Loucy (cell line): ENCODE data around the gene PLPP1.

Experiments
- EZH2phosphoT487 ChIP-seq: fragments of 200-600 bp; IDR thresholded peaks from 2 replicates; pipeline ENCODE4 v1.6.1; 2018; ENCODE audit warnings: antibody characterized with exemption, mild to moderate bottlenecking, moderate library complexity, borderline replicate concordance
- TF ChIP-seq, protein P1 (sequence below): fragments of 200-600 bp; sonication (generic); conservative IDR thresholded peaks from 2 replicates; pipeline ENCODE4 v1.5.1; 2014; ENCODE audit warnings: mild to moderate bottlenecking, antibody characterized with exemption, low read length

DNA sequence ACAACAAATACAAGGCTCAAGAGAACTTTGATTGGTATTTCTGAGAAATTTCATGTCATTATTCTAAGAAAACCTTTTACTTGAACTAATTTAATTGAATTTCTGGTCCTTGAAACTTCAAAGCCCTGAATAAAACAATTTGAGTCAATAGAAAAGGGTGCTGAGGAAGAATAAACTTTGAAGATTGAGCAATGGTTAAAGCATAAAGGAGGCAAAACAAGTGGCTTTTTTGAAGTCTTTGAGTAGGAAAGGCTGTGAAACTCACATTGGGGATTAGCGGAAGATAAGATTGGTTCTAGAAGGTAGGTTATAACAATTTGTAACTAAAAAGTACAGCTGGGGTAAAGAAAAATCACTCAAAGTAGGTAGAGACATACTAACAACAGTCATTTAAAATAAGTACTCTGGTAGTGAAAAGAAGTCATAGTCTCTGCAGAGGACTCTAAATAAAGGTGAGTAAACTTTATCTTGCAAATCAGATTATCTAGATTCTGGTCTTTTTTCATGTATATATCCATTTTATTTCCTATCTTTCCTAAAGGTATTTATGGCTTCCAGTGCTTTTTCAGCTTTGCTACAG is 6.4 kb upstream of the PLPP1 start:
- TF ChIP-seq, protein P1, sequence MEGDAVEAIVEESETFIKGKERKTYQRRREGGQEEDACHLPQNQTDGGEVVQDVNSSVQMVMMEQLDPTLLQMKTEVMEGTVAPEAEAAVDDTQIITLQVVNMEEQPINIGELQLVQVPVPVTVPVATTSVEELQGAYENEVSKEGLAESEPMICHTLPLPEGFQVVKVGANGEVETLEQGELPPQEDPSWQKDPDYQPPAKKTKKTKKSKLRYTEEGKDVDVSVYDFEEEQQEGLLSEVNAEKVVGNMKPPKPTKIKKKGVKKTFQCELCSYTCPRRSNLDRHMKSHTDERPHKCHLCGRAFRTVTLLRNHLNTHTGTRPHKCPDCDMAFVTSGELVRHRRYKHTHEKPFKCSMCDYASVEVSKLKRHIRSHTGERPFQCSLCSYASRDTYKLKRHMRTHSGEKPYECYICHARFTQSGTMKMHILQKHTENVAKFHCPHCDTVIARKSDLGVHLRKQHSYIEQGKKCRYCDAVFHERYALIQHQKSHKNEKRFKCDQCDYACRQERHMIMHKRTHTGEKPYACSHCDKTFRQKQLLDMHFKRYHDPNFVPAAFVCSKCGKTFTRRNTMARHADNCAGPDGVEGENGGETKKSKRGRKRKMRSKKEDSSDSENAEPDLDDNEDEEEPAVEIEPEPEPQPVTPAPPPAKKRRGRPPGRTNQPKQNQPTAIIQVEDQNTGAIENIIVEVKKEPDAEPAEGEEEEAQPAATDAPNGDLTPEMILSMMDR: no peak
- no peak for TF ChIP-seq EZH2phosphoT487
